Right atrium auricular region (tissue), 2 donors: ENCODE data around the gene FLCN. TPM values are rescaled to one million over a fixed set of nuclear protein-coding genes. Genes with fewer than 3 reads are reported as not detected.

Source experiments
- DNase-seq: peaks from one replicate; pipeline ENCODE4 v3.0.0-alpha.2; 2019; ENCODE audit warnings: low spot score
- H3K27ac ChIP-seq, 2 donors: fragments of 200-600 bp; sonication (generic); 1 replicate in 1 of 2; 2 replicates in 1 of 2; pipeline ENCODE4 v1.5.1; 2016 to 2019
- H3K27me3 ChIP-seq, 2 donors: fragments of 200-600 bp; sonication (generic); one replicate each; pipeline versions ENCODE4 v1.5.1 to v1.6.0; 2017 to 2019
- H3K36me3 ChIP-seq: fragments of 200-600 bp; sonication (generic); one replicate; pipeline ENCODE4 v1.5.1; 2016
- H3K4me1 ChIP-seq, 2 donors: fragments of 200-600 bp; sonication (generic); one replicate each; pipeline versions ENCODE4 v1.5.1 to v1.6.0; 2017 to 2019
- H3K4me3 ChIP-seq, 2 donors: fragments of 200-600 bp; sonication (generic); 1 replicate in 1 of 2; 2 replicates in 1 of 2; pipeline ENCODE4 v1.5.1; 2017 to 2019; ENCODE audit warnings: mild to moderate bottlenecking in 1 of 2, moderate library complexity in 1 of 2
- H3K9me3 ChIP-seq, 2 donors: fragments of 200-600 bp; sonication (generic); one replicate each; pipeline ENCODE4 v1.5.1; 2019
- CTCF ChIP-seq, 2 donors: fragments of 200-600 bp; sonication (generic); IDR thresholded peaks; one replicate each; pipeline ENCODE4 v1.5.1; 2019; ENCODE audit warnings: antibody characterized with exemption in 2 of 2
- total RNA-seq, 2 donors: library from RNA; depleted of rRNA; stranded (reverse); fragments of >200 nt; gene quantifications; one replicate each; pipeline ENCODE4 v1.1.0, GENCODE V29; 2016

The FLCN gene
- total RNA-seq, 2 donors from 2014 or later, result 22.7 to 23.7 TPM

DNA sequence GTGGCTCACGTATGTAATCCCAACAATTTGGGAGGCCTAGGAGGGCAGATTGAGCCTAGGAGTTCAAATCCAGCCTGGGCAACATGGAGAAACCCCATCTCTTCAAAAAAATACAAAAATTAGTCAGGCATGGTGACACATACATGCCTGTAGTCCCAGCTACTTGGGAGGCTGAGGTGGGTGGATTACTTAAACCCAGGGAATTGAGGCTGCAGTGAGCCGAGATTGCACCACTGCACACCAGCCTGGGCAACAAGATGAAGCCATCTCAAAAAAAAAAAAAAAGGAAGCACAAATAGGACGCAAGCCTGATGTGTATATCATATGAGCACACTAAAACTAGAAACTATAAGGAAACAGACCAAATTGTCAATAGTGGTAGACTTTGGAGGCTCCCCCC lies 17.1 kb upstream of the FLCN start:
- DNase-seq, result no peak
- Histone ChIP-seq H3K27ac (no peak overlapping the region), H3K9me3 (no peaks in the 10 kb centered on the region), H3K36me3 (peaks cover 62% of the 10 kb centered on the region), H3K4me3 (no peak overlapping the region), H3K27me3 (no peaks in the 10 kb centered on the region), H3K4me1 (peaks cover 0 to 10% of the 10 kb centered on the region in 2 donors)
- TF ChIP-seq CTCF (IDR thresholded peaks at IDR 0.05), result no peak

- Histone ChIP-seq H3K36me3 (peaks cover 62% of the 10 kb centered on the region), H3K4me3 (no peak overlapping the region), H3K27ac (no peak overlapping the region), H3K4me1 (peaks cover 0 to 10% of the 10 kb centered on the region in 2 donors), H3K27me3 (no peaks in the 10 kb centered on the region), H3K9me3 (no peaks in the 10 kb centered on the region)
- TF ChIP-seq CTCF (IDR thresholded peaks at IDR 0.05), result no peak
- no peak for DNase-seq
These were observed 16.4 kb upstream of the FLCN start for GRCh38 chr17:17253406-17253805.

DNA sequence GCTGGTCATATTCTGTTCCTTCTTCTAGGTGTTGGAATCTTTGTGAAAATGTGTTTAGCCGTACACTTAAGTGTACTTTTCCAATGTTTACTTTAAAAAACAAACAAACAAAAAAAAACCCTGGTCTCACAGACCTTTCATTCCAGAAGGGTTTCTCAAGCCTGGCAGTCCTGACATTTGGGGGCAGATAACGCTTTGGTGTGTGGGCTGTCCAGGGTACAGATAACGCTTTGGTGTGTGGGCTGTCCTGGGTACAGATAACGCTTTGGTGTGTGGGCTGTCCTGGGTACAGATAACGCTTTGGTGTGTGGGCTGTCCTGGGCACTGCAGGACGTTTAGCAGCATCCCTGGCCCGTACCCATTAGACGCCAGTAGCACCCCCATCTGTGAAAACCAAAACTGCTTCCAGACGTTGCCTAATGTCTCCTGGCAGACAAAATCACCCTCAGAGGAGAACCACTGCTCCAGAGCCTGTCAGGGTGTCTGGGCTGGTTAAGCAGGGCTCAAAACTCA lies 15.2 kb upstream of the FLCN start:
- DNase-seq, result no peak
- Histone ChIP-seq H3K4me3 (no peak overlapping the region), H3K27me3 (no peaks in the 10 kb centered on the region), H3K36me3 (peaks cover 66% of the 10 kb centered on the region), H3K9me3 (no peaks in the 10 kb centered on the region), H3K4me1 (peaks cover 0 to 10% of the 10 kb centered on the region in 2 donors), H3K27ac (no peak overlapping the region)
- TF ChIP-seq CTCF (IDR thresholded peaks at IDR 0.05), result no peak

DNA sequence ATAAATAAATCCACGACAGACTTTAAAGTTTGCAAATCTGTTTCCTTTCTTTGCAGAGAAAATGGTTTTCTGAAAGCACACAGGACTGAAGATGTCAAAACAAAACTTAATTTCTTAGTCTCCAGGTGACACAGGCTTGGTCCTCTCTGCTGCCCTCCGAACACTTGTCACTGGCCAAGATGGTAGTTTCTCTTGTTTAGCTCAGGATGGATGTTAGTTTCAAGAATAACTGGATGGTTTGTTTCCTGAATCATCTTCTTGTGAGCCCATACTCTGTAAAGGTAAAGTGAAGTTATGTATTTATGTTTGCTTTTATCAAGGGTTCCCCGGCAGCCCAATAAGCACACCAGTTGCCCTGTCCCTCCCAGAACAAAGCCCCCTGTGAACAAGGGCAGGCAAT lies 9.9 kb upstream of the FLCN start:
- TF ChIP-seq CTCF (IDR thresholded peaks at IDR 0.05), result no peak
- Histone ChIP-seq H3K9me3 (no peaks in the 10 kb centered on the region), H3K36me3 (peaks cover 51% of the 10 kb centered on the region), H3K4me1 (no peaks in the 10 kb centered on the region), H3K27ac (no peak overlapping the region), H3K27me3 (no peaks in the 10 kb centered on the region), H3K4me3 (no peak overlapping the region)
- DNase-seq, result no peak

GRCh38 chr17:17243163-17243562 lies 6.2 kb upstream of the FLCN start:
- DNase-seq, result no peak
- no peaks in the 10 kb centered on the region for H3K27me3 ChIP-seq
- no peak overlapping the region for H3K4me3 ChIP-seq
- no peak overlapping the region for H3K27ac ChIP-seq
- H3K36me3 ChIP-seq, result peaks cover 27% of the 10 kb centered on the region
- no peaks in the 10 kb centered on the region for H3K9me3 ChIP-seq
- H3K4me1 ChIP-seq, result no peaks in the 10 kb centered on the region
- no peak for TF ChIP-seq CTCF (IDR thresholded peaks at IDR 0.05)

- Histone ChIP-seq H3K27me3 (no peaks in the 10 kb centered on the region), H3K4me3 (no peak overlapping the region), H3K36me3 (peaks cover 18% of the 10 kb centered on the region), H3K4me1 (no peaks in the 10 kb centered on the region), H3K27ac (no peak overlapping the region), H3K9me3 (no peaks in the 10 kb centered on the region)
- DNase-seq, result no peak
- TF ChIP-seq CTCF (IDR thresholded peaks at IDR 0.05), result no peak
These were observed 5.3 kb upstream of the FLCN start for GRCh38 chr17:17242246-17242645.
